SK-N-SH treated with all-trans-retinoic acid at 6 μM for 48 hours (cell line): ENCODE results near the gene ARHGAP30.

Experiments used
- ATAC-seq: fragments of 200-7000 bp; cut with Tn5 transposase; 3 replicates; pipeline ENCODE4 v1.9.1; 2020; ENCODE audit warnings: mild to moderate bottlenecking, moderate library complexity
- ARNTL ChIP-seq: fragments of 450-650 bp; formaldehyde crosslinking; IDR thresholded peaks from 2 replicates; pipeline ENCODE4 v1.5.0; 2020; ENCODE audit warnings: low read depth, mild to moderate bottlenecking, moderate library complexity, borderline replicate concordance
- BACH2 ChIP-seq: fragments of 250-450 bp; sonication (Bioruptor Pico); IDR thresholded peaks from 2 replicates; pipeline ENCODE4 v1.9.0; 2021; ENCODE audit warnings: mild to moderate bottlenecking, borderline replicate concordance
- CSDC2 ChIP-seq: fragments of 250-450 bp; sonication (Bioruptor Pico); IDR thresholded peaks from 2 replicates; pipeline ENCODE4 v1.5.0; 2020; ENCODE audit warnings: mild to moderate bottlenecking, moderate library complexity
- CSRNP3 ChIP-seq: fragments of 250-450 bp; sonication (Bioruptor Pico); IDR thresholded peaks from 2 replicates; pipeline ENCODE4 v1.5.1; 2021; ENCODE audit warnings: mild to moderate bottlenecking, moderate library complexity
- ESRRG ChIP-seq: fragments of 250-450 bp; sonication (Bioruptor Pico); IDR thresholded peaks from 2 replicates; pipeline ENCODE4 v1.6.1; 2021; ENCODE audit warnings: mild to moderate bottlenecking
- GLIS3 ChIP-seq: fragments of 250-450 bp; sonication (Bioruptor Pico); IDR thresholded peaks from 2 replicates; pipeline ENCODE4 v1.5.0; 2020; ENCODE audit warnings: mild to moderate bottlenecking, moderate library complexity
- ISL1 ChIP-seq: fragments of 250-450 bp; sonication (Bioruptor Pico); IDR thresholded peaks from 2 replicates; pipeline ENCODE4 v2.1.2; 2022; ENCODE audit warnings: mild to moderate bottlenecking, moderate library complexity
- PPARA ChIP-seq: fragments of 250-450 bp; sonication (Bioruptor Pico); IDR thresholded peaks from 2 replicates; pipeline ENCODE4 v1.5.0; 2020; ENCODE audit warnings: mild to moderate bottlenecking, borderline replicate concordance
- RARB ChIP-seq: fragments of 250-450 bp; sonication (Bioruptor Pico); IDR thresholded peaks from 2 replicates; pipeline ENCODE4 v1.8.0; 2021; ENCODE audit warnings: mild to moderate bottlenecking, moderate library complexity
- SNAI2 ChIP-seq: fragments of 250-450 bp; sonication (Bioruptor Pico); IDR thresholded peaks from 2 replicates; pipeline ENCODE4 v1.5.0; 2020; ENCODE audit warnings: mild to moderate bottlenecking, moderate library complexity
- TCF4 ChIP-seq: fragments of 250-450 bp; sonication (Bioruptor Pico); IDR thresholded peaks from 2 replicates; pipeline ENCODE4 v1.8.0; 2021; ENCODE audit warnings: mild to moderate bottlenecking, moderate library complexity, borderline replicate concordance
- TOX ChIP-seq: fragments of 250-450 bp; sonication (Bioruptor Pico); IDR thresholded peaks from 2 replicates; pipeline ENCODE4 v1.8.0; 2021; ENCODE audit warnings: mild to moderate bottlenecking, moderate library complexity, borderline replicate concordance
- ZC3H10 ChIP-seq: fragments of 250-450 bp; sonication (Bioruptor Pico); IDR thresholded peaks from 2 replicates; pipeline ENCODE4 v1.5.1; 2021; ENCODE audit warnings: mild to moderate bottlenecking, moderate library complexity
- ZFP3 ChIP-seq: fragments of 250-450 bp; sonication (Bioruptor Pico); IDR thresholded peaks from 2 replicates; pipeline ENCODE4 v1.5.0; 2020; ENCODE audit warnings: mild to moderate bottlenecking, moderate library complexity
- ZNF70 ChIP-seq: fragments of 450-650 bp; formaldehyde crosslinking; IDR thresholded peaks from 2 replicates; pipeline ENCODE4 v1.5.0; 2020; ENCODE audit warnings: mild to moderate bottlenecking, moderate library complexity
- TF ChIP-seq, protein P1 (sequence below): fragments of 250-450 bp; sonication (Bioruptor Pico); IDR thresholded peaks from 2 replicates; pipeline ENCODE4 v1.5.1; 2020; ENCODE audit warnings: low read depth, mild to moderate bottlenecking, moderate library complexity
- TF ChIP-seq, protein P2 (sequence below): fragments of 250-450 bp; sonication (Bioruptor Pico); IDR thresholded peaks from 2 replicates; pipeline ENCODE4 v1.5.0; 2020; ENCODE audit warnings: mild to moderate bottlenecking, moderate library complexity
- TF ChIP-seq, protein P3 (sequence below): fragments of 250-450 bp; sonication (Bioruptor Pico); IDR thresholded peaks from 2 replicates; pipeline ENCODE4 v1.8.0; 2021; ENCODE audit warnings: low read depth, mild to moderate bottlenecking, moderate library complexity, borderline replicate concordance
- TF ChIP-seq, protein P4 (sequence below): fragments of 250-450 bp; sonication (Bioruptor Pico); IDR thresholded peaks from 2 replicates; pipeline ENCODE4 v1.8.0; 2020; ENCODE audit warnings: mild to moderate bottlenecking, moderate library complexity, borderline replicate concordance

ARHGAP30 gene

DNA sequence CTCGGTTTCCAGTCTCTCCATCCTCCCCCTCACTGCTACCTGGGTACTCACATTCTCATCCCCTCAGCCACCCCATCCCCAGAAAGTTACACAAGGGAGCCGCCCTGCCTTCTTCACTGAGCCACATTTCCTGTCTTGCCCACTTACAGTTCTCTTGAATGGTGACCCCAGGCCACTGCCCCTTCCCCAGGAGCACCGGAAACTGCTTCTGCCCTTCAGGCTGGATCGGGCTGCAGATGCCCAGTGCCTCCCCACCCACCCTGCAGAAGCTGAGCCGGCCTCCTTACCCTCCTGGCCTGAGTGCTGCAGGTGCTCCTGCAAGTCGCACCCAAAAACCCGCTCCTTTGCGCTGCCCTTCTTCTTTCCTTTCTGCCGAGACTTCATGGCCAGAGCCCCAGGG is 450 bp downstream of the ARHGAP30 start:
- no peak for TF ChIP-seq TCF4 (CRISPR knock-in tag)
- no peak for TF ChIP-seq SNAI2
- no peak for TF ChIP-seq PPARA
- TF ChIP-seq GLIS3 = no peak
- no peak for TF ChIP-seq CSDC2 (CRISPR knock-in tag)
- TF ChIP-seq RARB (CRISPR knock-in tag) = no peak
- TF ChIP-seq, protein P1, sequence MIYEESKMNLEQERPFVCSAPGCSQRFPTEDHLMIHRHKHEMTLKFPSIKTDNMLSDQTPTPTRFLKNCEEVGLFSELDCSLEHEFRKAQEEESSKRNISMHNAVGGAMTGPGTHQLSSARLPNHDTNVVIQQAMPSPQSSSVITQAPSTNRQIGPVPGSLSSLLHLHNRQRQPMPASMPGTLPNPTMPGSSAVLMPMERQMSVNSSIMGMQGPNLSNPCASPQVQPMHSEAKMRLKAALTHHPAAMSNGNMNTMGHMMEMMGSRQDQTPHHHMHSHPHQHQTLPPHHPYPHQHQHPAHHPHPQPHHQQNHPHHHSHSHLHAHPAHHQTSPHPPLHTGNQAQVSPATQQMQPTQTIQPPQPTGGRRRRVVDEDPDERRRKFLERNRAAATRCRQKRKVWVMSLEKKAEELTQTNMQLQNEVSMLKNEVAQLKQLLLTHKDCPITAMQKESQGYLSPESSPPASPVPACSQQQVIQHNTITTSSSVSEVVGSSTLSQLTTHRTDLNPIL = no peak
- TF ChIP-seq, protein P2, sequence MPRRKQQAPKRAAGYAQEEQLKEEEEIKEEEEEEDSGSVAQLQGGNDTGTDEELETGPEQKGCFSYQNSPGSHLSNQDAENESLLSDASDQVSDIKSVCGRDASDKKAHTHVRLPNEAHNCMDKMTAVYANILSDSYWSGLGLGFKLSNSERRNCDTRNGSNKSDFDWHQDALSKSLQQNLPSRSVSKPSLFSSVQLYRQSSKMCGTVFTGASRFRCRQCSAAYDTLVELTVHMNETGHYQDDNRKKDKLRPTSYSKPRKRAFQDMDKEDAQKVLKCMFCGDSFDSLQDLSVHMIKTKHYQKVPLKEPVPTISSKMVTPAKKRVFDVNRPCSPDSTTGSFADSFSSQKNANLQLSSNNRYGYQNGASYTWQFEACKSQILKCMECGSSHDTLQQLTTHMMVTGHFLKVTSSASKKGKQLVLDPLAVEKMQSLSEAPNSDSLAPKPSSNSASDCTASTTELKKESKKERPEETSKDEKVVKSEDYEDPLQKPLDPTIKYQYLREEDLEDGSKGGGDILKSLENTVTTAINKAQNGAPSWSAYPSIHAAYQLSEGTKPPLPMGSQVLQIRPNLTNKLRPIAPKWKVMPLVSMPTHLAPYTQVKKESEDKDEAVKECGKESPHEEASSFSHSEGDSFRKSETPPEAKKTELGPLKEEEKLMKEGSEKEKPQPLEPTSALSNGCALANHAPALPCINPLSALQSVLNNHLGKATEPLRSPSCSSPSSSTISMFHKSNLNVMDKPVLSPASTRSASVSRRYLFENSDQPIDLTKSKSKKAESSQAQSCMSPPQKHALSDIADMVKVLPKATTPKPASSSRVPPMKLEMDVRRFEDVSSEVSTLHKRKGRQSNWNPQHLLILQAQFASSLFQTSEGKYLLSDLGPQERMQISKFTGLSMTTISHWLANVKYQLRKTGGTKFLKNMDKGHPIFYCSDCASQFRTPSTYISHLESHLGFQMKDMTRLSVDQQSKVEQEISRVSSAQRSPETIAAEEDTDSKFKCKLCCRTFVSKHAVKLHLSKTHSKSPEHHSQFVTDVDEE = no peak
- no peak for TF ChIP-seq TOX (CRISPR knock-in tag)
- TF ChIP-seq BACH2 (CRISPR knock-in tag) = no peak
- TF ChIP-seq, protein P3, sequence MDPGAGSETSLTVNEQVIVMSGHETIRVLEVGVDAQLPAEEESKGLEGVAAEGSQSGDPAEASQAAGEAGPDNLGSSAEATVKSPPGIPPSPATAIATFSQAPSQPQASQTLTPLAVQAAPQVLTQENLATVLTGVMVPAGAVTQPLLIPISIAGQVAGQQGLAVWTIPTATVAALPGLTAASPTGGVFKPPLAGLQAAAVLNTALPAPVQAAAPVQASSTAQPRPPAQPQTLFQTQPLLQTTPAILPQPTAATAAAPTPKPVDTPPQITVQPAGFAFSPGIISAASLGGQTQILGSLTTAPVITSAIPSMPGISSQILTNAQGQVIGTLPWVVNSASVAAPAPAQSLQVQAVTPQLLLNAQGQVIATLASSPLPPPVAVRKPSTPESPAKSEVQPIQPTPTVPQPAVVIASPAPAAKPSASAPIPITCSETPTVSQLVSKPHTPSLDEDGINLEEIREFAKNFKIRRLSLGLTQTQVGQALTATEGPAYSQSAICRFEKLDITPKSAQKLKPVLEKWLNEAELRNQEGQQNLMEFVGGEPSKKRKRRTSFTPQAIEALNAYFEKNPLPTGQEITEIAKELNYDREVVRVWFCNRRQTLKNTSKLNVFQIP (CRISPR knock-in tag) = no peak
- TF ChIP-seq, protein P4, sequence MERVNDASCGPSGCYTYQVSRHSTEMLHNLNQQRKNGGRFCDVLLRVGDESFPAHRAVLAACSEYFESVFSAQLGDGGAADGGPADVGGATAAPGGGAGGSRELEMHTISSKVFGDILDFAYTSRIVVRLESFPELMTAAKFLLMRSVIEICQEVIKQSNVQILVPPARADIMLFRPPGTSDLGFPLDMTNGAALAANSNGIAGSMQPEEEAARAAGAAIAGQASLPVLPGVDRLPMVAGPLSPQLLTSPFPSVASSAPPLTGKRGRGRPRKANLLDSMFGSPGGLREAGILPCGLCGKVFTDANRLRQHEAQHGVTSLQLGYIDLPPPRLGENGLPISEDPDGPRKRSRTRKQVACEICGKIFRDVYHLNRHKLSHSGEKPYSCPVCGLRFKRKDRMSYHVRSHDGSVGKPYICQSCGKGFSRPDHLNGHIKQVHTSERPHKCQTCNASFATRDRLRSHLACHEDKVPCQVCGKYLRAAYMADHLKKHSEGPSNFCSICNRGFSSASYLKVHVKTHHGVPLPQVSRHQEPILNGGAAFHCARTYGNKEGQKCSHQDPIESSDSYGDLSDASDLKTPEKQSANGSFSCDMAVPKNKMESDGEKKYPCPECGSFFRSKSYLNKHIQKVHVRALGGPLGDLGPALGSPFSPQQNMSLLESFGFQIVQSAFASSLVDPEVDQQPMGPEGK = no peak
- TF ChIP-seq ZC3H10 (CRISPR knock-in tag) = no peak
- TF ChIP-seq ESRRG (CRISPR knock-in tag) = no peak
- no peak for TF ChIP-seq ZNF70 (CRISPR knock-in tag)
- no peak for TF ChIP-seq ARNTL
- no peak for TF ChIP-seq ZFP3
- TF ChIP-seq CSRNP3 (CRISPR knock-in tag) = no peak
- TF ChIP-seq ISL1 (CRISPR knock-in tag) = no peak
- no peak for ATAC-seq

GRCh38 chr1:161068306-161069234 is 1.1 kb downstream of the ARHGAP30 start:
- TF ChIP-seq, protein P3 (CRISPR knock-in tag) = no peak
- TF ChIP-seq GLIS3 (no peak), ZC3H10 (CRISPR knock-in tag) (no peak), ESRRG (CRISPR knock-in tag) (no peak), RARB (CRISPR knock-in tag) (no peak)
- ATAC-seq = no peak; the same call in 2 of the 3 replicates
